GM18951 (cell line): ENCODE data around the gene EIPR1.

Experiments used
- POLR2A ChIP-seq: IDR thresholded peaks from 4 replicates; pipeline ENCODE4 v1.6.1; 2011; ENCODE audit warnings: mild to moderate bottlenecking; ENCODE audit not compliant: insufficient read length, insufficient read depth; ENCODE audit errors: extremely low read depth
- in situ Hi-C: fragments of 300-500 bp; cut with MboI; formaldehyde crosslinking; loops from one replicate; pipeline ENCODE4 v1.12.0; 2022; ENCODE audit warnings: low sequenced_read_pairs, mixed read lengths, inconsistent platforms; ENCODE audit not compliant: unreplicated experiment

EIPR1 gene

GRCh38 chr2:3180082-3180908 is 197.3 kb downstream of the EIPR1 start:
- in situ Hi-C loops, result no loop called here
- TF ChIP-seq POLR2A, result no peak

- in situ Hi-C loops, result no loop called here
- no peak for TF ChIP-seq POLR2A
Observed at GRCh38 chr2:3179626-3180025, 198.0 kb downstream of the EIPR1 start.

- TF ChIP-seq POLR2A, result no peak
- in situ Hi-C loops, result no loop called here
Observed at GRCh38 chr2:3179208-3179607, 198.4 kb downstream of the EIPR1 start.

GRCh38 chr2:3178578-3179031 is 199.0 kb downstream of the EIPR1 start:
- in situ Hi-C loops, result no loop called here
- no peak for TF ChIP-seq POLR2A

- no peak for TF ChIP-seq POLR2A
- in situ Hi-C loops, result no loop called here
Observed at GRCh38 chr2:3177891-3178577, 199.6 kb downstream of the EIPR1 start.

- in situ Hi-C loops, result no loop called here
- TF ChIP-seq POLR2A, result no peak
Observed at GRCh38 chr2:3176869-3177255, 200.8 kb downstream of the EIPR1 start.

GRCh38 chr2:3176071-3176868 is 201.3 kb downstream of the EIPR1 start:
- no peak for TF ChIP-seq POLR2A
- in situ Hi-C loops, result no loop called here

GRCh38 chr2:3175568-3175955 is 202.1 kb downstream of the EIPR1 start:
- in situ Hi-C loops, result no loop called here
- no peak for TF ChIP-seq POLR2A

- TF ChIP-seq POLR2A, result no peak
- in situ Hi-C loops, result no loop called here
Observed at GRCh38 chr2:3174626-3175567, 202.7 kb downstream of the EIPR1 start.

GRCh38 chr2:3173031-3173430 is 204.6 kb downstream of the EIPR1 start:
- in situ Hi-C loops, result no loop called here
- no peak for TF ChIP-seq POLR2A

GRCh38 chr2:3172265-3172935 is 205.2 kb downstream of the EIPR1 start:
- TF ChIP-seq POLR2A, result no peak
- in situ Hi-C loops, result no loop called here

GRCh38 chr2:3171564-3172264 is 205.9 kb downstream of the EIPR1 start:
- in situ Hi-C loops, result no loop called here

More at GRCh38 chr2:3171564-3172264, 205.9 kb downstream of the EIPR1 start:
- no peak for TF ChIP-seq POLR2A
